PC-3 (cell line): ENCODE data around the gene SPRN. TPM values are rescaled to one million over a fixed set of nuclear protein-coding genes. Genes with fewer than 3 reads are reported as not detected.

Source experiments
- ATAC-seq: fragments of 200-7000 bp; cut with Tn5 transposase; 2 replicates; pipeline ENCODE4 v1.9.1; 2020; ENCODE audit warnings: mild to moderate bottlenecking, moderate library complexity
- BruUV-seq: library from RNA; stranded (reverse); fragments of 400-500 nt; replicated peaks from 2 replicates; lab custom pipeline; 2021; lab: Mats Ljungman, UMichigan
- CTCF ChIA-PET: fragments of 300-600 bp; sonication (Branson Sonifier 250); formaldehyde crosslinking; loops from one replicate; lab custom pipeline; 2022; ENCODE audit warnings: antibody characterized with exemption; lab: Charles Lee
- POLR2A ChIA-PET: fragments of 300-600 bp; sonication (Branson Sonifier 250); formaldehyde crosslinking; loops from one replicate; lab custom pipeline; 2022; ENCODE audit warnings: antibody characterized with exemption; ENCODE audit not compliant: unreplicated experiment; lab: Charles Lee
- DNase-seq: peaks from one replicate; pipeline ENCODE4 v3.0.0-alpha.2; 2015
- H2AFZ ChIP-seq: fragments of 300-600 bp; sonication (generic); 2 replicates; pipeline ENCODE4 v1.6.0; 2016; ENCODE audit warnings: antibody characterized with exemption, low read length
- H3F3A ChIP-seq: fragments of 300-600 bp; sonication (generic); one replicate; pipeline ENCODE4 v1.6.0; 2017; ENCODE audit warnings: antibody characterized with exemption, low read length, control low read depth, mild to moderate bottlenecking; ENCODE audit not compliant: unreplicated experiment
- H3K27ac ChIP-seq: fragments of 300-600 bp; sonication (generic); 2 replicates; pipeline ENCODE4 v1.5.1; 2016; ENCODE audit warnings: mild to moderate bottlenecking, low read length
- H3K27me3 ChIP-seq: fragments of 300-600 bp; sonication (generic); 2 replicates; pipeline ENCODE4 v1.6.1; 2016; ENCODE audit warnings: low read length, mixed read lengths
- H3K36me3 ChIP-seq: fragments of 300-600 bp; sonication (generic); 2 replicates; pipeline ENCODE4 v1.6.1; 2016; ENCODE audit warnings: low read depth, mixed run types, low read length, mixed read lengths
- H3K4me1 ChIP-seq: fragments of 300-600 bp; sonication (generic); 2 replicates; pipeline ENCODE4 v1.5.1; 2016; ENCODE audit warnings: low read length; ENCODE audit not compliant: insufficient read depth
- H3K4me2 ChIP-seq: fragments of 300-600 bp; sonication (generic); 2 replicates; pipeline ENCODE4 v1.6.0; 2016; ENCODE audit warnings: low read length
- H3K4me3 ChIP-seq: fragments of 300-600 bp; sonication (generic); 2 replicates; pipeline ENCODE4 v1.5.1; 2016; ENCODE audit warnings: mild to moderate bottlenecking, low read length, mixed read lengths
- H3K79me2 ChIP-seq: fragments of 300-600 bp; sonication (generic); 2 replicates; pipeline ENCODE4 v1.6.1; 2017; ENCODE audit warnings: low read length, mixed read lengths
- H3K9ac ChIP-seq: fragments of 300-600 bp; sonication (generic); 2 replicates; pipeline ENCODE4 v1.6.0; 2016; ENCODE audit warnings: mild to moderate bottlenecking, low read length
- H3K9me2 ChIP-seq: fragments of 300-600 bp; sonication (generic); replicated peaks from 2 replicates; pipeline ENCODE4 v1.6.1; 2016; ENCODE audit warnings: mixed run types, low read length, mixed read lengths
- H3K9me3 ChIP-seq: fragments of 300-600 bp; sonication (generic); 2 replicates; pipeline ENCODE4 v1.6.1; 2016; ENCODE audit warnings: low read length, mixed read lengths
- H4K20me1 ChIP-seq: fragments of 300-600 bp; sonication (generic); 2 replicates; pipeline ENCODE4 v1.6.1; 2016; ENCODE audit warnings: low read length, mixed read lengths
- EZH2 ChIP-seq: fragments of 300-600 bp; sonication (generic); IDR thresholded peaks from one replicate; pipeline ENCODE4 v1.6.1; 2017; ENCODE audit warnings: antibody characterized with exemption, mild to moderate bottlenecking, low read length; ENCODE audit not compliant: unreplicated experiment
- EZH2phosphoT487 ChIP-seq: fragments of 300-600 bp; sonication (generic); IDR thresholded peaks from 2 replicates; pipeline ENCODE4 v1.6.1; 2018; ENCODE audit warnings: mild to moderate bottlenecking, antibody characterized with exemption, low read length, borderline replicate concordance
- intact Hi-C: fragments of 100-400 bp; cut with micrococcal nuclease; formaldehyde crosslinking; loops from 2 replicates; pipeline ENCODE4 v1.9.0; 2023
- total RNA-seq: library from RNA; depleted of rRNA; stranded (reverse); fragments of >200 nt; gene quantifications from 2 replicates; pipeline ENCODE4 v1.2.3, GENCODE V29; 2014
- TF ChIP-seq, protein P1 (sequence below): fragments of 300-600 bp; sonication (generic); conservative IDR thresholded peaks from 2 replicates; pipeline ENCODE4 v1.5.1; 2017; ENCODE audit warnings: antibody characterized with exemption, low read depth, mild to moderate bottlenecking, low read length

SPRN gene
- total RNA-seq, 1 experiment from 2014 or later: not detected

- Histone ChIP-seq H3K36me3 (no peaks in the 10 kb centered on the region), H3K9me2 (no peaks in the 10 kb centered on the region), H3K27me3 (no peaks in the 10 kb centered on the region), H3F3A (no peaks in the 10 kb centered on the region), H3K4me3 (no peak overlapping the region), H3K4me1 (no peaks in the 10 kb centered on the region), H2AFZ (no peak overlapping the region), H3K9ac (no peak overlapping the region), H3K4me2 (no peak overlapping the region), H4K20me1 (no peaks in the 10 kb centered on the region), H3K27ac (no peak overlapping the region), H3K9me3 (no peaks in the 10 kb centered on the region), H3K79me2 (no peaks in the 10 kb centered on the region)
- ATAC-seq (no peak), DNase-seq (no peak)
- CTCF ChIA-PET: no interaction called here
- POLR2A ChIA-PET: no interaction called here
- TF ChIP-seq EZH2: no peak
- no peak for TF ChIP-seq EZH2phosphoT487
- TF ChIP-seq, protein P1, sequence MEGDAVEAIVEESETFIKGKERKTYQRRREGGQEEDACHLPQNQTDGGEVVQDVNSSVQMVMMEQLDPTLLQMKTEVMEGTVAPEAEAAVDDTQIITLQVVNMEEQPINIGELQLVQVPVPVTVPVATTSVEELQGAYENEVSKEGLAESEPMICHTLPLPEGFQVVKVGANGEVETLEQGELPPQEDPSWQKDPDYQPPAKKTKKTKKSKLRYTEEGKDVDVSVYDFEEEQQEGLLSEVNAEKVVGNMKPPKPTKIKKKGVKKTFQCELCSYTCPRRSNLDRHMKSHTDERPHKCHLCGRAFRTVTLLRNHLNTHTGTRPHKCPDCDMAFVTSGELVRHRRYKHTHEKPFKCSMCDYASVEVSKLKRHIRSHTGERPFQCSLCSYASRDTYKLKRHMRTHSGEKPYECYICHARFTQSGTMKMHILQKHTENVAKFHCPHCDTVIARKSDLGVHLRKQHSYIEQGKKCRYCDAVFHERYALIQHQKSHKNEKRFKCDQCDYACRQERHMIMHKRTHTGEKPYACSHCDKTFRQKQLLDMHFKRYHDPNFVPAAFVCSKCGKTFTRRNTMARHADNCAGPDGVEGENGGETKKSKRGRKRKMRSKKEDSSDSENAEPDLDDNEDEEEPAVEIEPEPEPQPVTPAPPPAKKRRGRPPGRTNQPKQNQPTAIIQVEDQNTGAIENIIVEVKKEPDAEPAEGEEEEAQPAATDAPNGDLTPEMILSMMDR: no peak
- intact Hi-C loops: no loop called here
- BruUV-seq: TSS peak; percentile 20
Measured at GRCh38 chr10:133420028-133420427, 4.4 kb downstream of the SPRN start.

DNA sequence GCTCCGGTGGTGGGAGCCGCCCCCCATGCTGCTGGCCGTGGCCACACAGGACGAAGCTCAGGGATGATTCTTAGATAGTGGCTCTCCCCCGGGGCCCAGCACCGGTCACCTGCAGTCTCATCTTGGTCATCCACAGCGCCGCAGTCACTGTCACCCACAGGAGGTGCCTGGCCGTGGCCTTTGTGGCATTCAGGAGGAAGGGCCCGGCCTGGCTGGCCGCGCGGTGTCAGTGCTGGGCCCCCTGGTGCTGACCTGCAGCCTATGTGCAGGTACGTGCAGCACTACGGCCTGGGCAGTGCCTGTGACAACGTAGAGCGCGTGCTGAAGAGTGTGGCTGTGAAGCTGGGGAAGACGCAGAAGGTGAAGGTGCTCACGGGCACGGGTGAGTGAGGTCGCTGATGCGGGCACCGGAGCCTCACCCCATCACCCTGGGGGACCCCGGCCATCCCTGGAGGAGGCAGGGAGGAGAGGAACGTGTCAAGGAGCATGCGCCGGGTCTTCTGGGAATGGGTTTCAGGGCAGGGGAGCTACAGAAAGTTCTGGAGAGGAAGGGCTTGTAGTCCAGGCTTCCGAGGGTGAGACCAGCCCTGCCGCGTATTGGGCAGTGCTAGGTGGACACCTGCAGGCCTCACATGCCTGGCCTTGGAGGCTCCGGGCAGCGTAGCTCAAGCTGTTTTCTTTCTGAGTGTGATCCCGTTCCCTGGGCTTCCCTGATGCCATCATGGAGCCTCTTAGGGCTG lies 5.0 kb downstream of the SPRN start:
- POLR2A ChIA-PET: no interaction called here
- Histone ChIP-seq H3F3A (no peaks in the 10 kb centered on the region), H3K9me3 (no peaks in the 10 kb centered on the region), H3K4me1 (no peaks in the 10 kb centered on the region), H3K79me2 (no peaks in the 10 kb centered on the region), H3K27me3 (no peaks in the 10 kb centered on the region), H4K20me1 (no peaks in the 10 kb centered on the region), H3K36me3 (no peaks in the 10 kb centered on the region), H2AFZ (no peak overlapping the region), H3K4me2 (no peak overlapping the region), H3K9ac (no peak overlapping the region), H3K4me3 (no peak overlapping the region), H3K27ac (no peak overlapping the region), H3K9me2 (no peaks in the 10 kb centered on the region)
- ATAC-seq (no peak), DNase-seq (no peak)
- intact Hi-C loops: no loop called here
- CTCF ChIA-PET: no interaction called here
- TF ChIP-seq EZH2 (no peak), EZH2phosphoT487 (no peak)
- TF ChIP-seq, protein P1: no peak
- no TSS peak for BruUV-seq

DNA sequence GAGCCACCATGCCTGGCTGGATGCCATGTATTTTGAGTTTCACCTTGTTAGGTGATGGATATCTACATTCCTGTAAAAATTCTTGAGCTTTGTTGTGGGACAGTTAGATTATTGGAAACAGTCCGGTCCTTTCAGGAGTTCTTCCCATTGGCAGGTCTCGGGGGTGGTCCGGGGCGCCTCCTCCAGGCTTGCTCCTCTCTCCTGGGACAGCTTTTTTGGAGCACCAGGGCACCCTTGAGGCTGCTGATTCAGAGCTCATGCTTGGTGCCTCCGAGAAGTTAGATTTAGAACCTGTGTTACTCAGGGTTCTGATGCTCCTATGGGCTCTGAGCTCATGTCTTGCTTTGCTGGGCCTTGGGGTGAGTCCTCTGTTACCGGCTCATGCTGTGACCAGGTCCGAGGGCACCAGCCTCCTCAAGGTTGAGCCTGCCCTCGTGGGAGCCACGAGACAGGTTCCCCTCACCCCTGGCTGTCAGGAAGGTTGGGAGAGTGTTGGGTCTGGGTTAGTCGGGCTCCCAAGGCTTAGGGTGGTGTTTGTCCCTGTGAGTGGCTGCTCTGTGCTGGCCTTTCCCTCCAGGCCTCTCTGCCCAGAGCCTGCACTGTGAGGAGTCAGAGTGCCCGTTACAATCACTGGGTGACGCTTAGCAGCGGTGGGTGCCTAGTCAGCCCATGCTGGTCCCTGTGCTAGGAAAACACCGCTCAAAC lies 6.0 kb downstream of the SPRN start:
- intact Hi-C loops: no loop called here
- H3K36me3 ChIP-seq: peaks cover 3% of the 10 kb centered on the region; the same call in 1 of the 2 replicates
- BruUV-seq: no TSS peak

More for the DNA sequence above, 6.0 kb downstream of the SPRN start:
- H4K20me1 ChIP-seq: no peaks in the 10 kb centered on the region
- H3K4me3 ChIP-seq: no peak overlapping the region
- H3F3A ChIP-seq: no peaks in the 10 kb centered on the region
- ChIA-PET POLR2A (no interaction called here), CTCF (no interaction called here)
- H3K4me1 ChIP-seq: no peaks in the 10 kb centered on the region
- TF ChIP-seq, protein P1: no peak
- TF ChIP-seq EZH2 (no peak), EZH2phosphoT487 (no peak)
- no peaks in the 10 kb centered on the region for H3K79me2 ChIP-seq
- H3K4me2 ChIP-seq: no peak overlapping the region
- H3K9me3 ChIP-seq: no peaks in the 10 kb centered on the region
- no peak for ATAC-seq
- no peaks in the 10 kb centered on the region for H3K27me3 ChIP-seq
- H3K9ac ChIP-seq: no peak overlapping the region
- no peak overlapping the region for H3K27ac ChIP-seq
- H3K9me2 ChIP-seq: no peaks in the 10 kb centered on the region
- no peak for DNase-seq
- no peak overlapping the region for H2AFZ ChIP-seq
